ENCODE results near the gene ATRAID. TPM values are rescaled to one million over a fixed set of nuclear protein-coding genes. Genes with fewer than 3 reads are reported as not detected.

ATRAID gene
- total RNA-seq, 1 experiment from 2014 or later = 108 TPM

GRCh38 chr2:27243391-27244130 is 31.7 kb downstream of the ATRAID start:
- Histone ChIP-seq H3K23me2 (ENCODE audit: insufficient read length, low read depth, low read length, poor library complexity, severe bottlenecking) (no peaks in the 10 kb centered on the region), H3K4me1 (ENCODE audit: insufficient read depth, low read length) (no peaks in the 10 kb centered on the region), H3K79me2 (ENCODE audit: insufficient read depth, low read length) (no peaks in the 10 kb centered on the region), H3K23ac (ENCODE audit: insufficient read length, low read depth, low read length) (no peak overlapping the region), H3K14ac (ENCODE audit: insufficient read depth, low read length) (no peak overlapping the region), H2AFZ (ENCODE audit: low read length) (no peak overlapping the region), H3K9ac (ENCODE audit: extremely low read depth, insufficient read length, low read length) (no peak overlapping the region), H2BK15ac (ENCODE audit: low read depth, low read length) (no peak overlapping the region), H3K9me3 (ENCODE audit: control insufficient read depth, low read depth, low read length) (no peaks in the 10 kb centered on the region), H3K79me1 (ENCODE audit: insufficient read depth, low read depth, low read length, poor library complexity, severe bottlenecking) (no peaks in the 10 kb centered on the region), H4K20me1 (ENCODE audit: control insufficient read depth, insufficient read depth, insufficient read length) (no peaks in the 10 kb centered on the region), H4K8ac (replicated peaks; ENCODE audit: insufficient read length, low read depth, low read length) (no peak overlapping the region), H3K4me2 (ENCODE audit: insufficient read depth, insufficient read length, low read length) (no peak overlapping the region), H4K91ac (ENCODE audit: insufficient read length, low read depth, low read length) (no peak overlapping the region), H2BK5ac (ENCODE audit: insufficient read length, low read length) (no peak overlapping the region), H2BK20ac (ENCODE audit: low read depth, low read length, poor library complexity, severe bottlenecking) (no peak overlapping the region), H2AK5ac (ENCODE audit: insufficient read length, low read length) (no peak overlapping the region), H3K56ac (ENCODE audit: insufficient read length, low read depth, low read length) (no peak overlapping the region), H3K27me3 (ENCODE audit: insufficient read depth, low read length) (no peaks in the 10 kb centered on the region), H3K27ac (ENCODE audit: insufficient read length, low read depth, low read length) (no peak overlapping the region), H4K5ac (ENCODE audit: insufficient read length, low read depth, low read length) (no peak overlapping the region), H3K4ac (ENCODE audit: low read depth, low read length) (no peak overlapping the region), H2BK12ac (ENCODE audit: insufficient read length, low read depth, low read length) (no peak overlapping the region), H3T11ph (ENCODE audit: low read length) (no peak overlapping the region), H2BK120ac (ENCODE audit: low read depth, low read length, poor library complexity, severe bottlenecking) (no peak overlapping the region), H3K18ac (ENCODE audit: insufficient read length, low read depth, low read length) (no peak overlapping the region)
- Mint-ChIP-seq H3K36me3 (ENCODE audit: insufficient read depth in 1 of 3, low read depth in 3 of 3) (peaks cover 33 to 66% (median 58%) of the 10 kb centered on the region in 3 experiments), H3K9me3 (no peaks in the 10 kb centered on the region), H3K27ac (no peak overlapping the region), H3K27me3 (ENCODE audit: low read depth) (peaks cover 6% of the 10 kb centered on the region), H3K4me3 (no peak overlapping the region), H3K4me1 (no peaks in the 10 kb centered on the region)
- no peak for DNase-seq
- no peak for TF ChIP-seq CTCF (conservative IDR thresholded peaks at IDR 0.05)
- WGBS (ENCODE audit: extremely low coverage, insufficient read length, low lambda C conversion rate) = no CpG with 5 or more reads among the region's 19 CpGs
